T-helper 2 cell treated with Interferon-gamma antibody and Interleukin-4, amounts not matched to agents 5 μg/mL and 100 μg/mL, for 36 hours (primary cell): ENCODE measurements around the gene CALHM3.
A peak's percentile ranks its signal among the peaks of the same experiment; 100 is the strongest.

Source experiments
- DNase-seq: peaks from one replicate; pipeline ENCODE4 v3.0.0; 2021; ENCODE audit warnings: low spot score
- H3K27ac Mint-ChIP-seq: one replicate; pipeline ENCODE4 v1.8.0; 2021; ENCODE audit warnings: mild to moderate bottlenecking, mixed read lengths
- H3K27me3 Mint-ChIP-seq: one replicate; pipeline ENCODE4 v1.8.0; 2021; ENCODE audit warnings: low read depth, mixed read lengths
- H3K36me3 Mint-ChIP-seq: one replicate; pipeline ENCODE4 v1.8.0; 2021; ENCODE audit warnings: low read depth, mixed read lengths
- H3K4me1 Mint-ChIP-seq: one replicate; pipeline ENCODE4 v1.8.0; 2021; ENCODE audit warnings: low read depth, mixed read lengths
- H3K4me3 Mint-ChIP-seq: one replicate; pipeline ENCODE4 v1.8.0; 2022; ENCODE audit warnings: mild to moderate bottlenecking, moderate library complexity, mixed read lengths
- H3K9me3 Mint-ChIP-seq: one replicate; pipeline ENCODE4 v1.8.0; 2021; ENCODE audit warnings: mixed read lengths

Gene CALHM3

DNA sequence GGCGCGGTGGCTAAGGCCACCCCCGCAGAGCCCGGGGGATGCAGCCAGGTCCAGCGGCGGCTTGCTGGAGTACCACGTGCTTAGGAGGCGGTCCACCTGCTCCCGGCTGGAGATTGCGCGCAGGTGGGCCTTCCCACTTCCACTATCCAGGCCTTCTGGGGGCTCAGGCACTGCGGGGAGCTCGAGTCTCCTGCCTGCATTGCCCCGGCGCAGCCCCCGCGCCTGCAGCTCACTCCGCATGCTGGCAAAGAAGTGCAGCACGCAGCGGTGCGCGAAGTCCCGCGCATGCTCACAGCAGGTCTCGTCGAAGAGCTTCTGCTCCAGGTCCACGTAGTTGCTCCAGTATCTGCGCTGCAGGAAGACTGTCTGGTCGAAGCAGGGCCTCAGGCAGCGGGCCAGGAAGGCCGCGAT, 5.8 kb downstream of the CALHM3 start:
- H3K4me1 Mint-ChIP-seq = peaks cover 44% of the 10 kb centered on the region
- no peaks in the 10 kb centered on the region for H3K27me3 Mint-ChIP-seq
- peaks cover 13% of the 10 kb centered on the region for H3K36me3 Mint-ChIP-seq
- no peak overlapping the region for H3K4me3 Mint-ChIP-seq
- no peak for DNase-seq
- peaks cover 5% of the 10 kb centered on the region for H3K9me3 Mint-ChIP-seq
- H3K27ac Mint-ChIP-seq = peak overlapping the region; percentile 37

DNA sequence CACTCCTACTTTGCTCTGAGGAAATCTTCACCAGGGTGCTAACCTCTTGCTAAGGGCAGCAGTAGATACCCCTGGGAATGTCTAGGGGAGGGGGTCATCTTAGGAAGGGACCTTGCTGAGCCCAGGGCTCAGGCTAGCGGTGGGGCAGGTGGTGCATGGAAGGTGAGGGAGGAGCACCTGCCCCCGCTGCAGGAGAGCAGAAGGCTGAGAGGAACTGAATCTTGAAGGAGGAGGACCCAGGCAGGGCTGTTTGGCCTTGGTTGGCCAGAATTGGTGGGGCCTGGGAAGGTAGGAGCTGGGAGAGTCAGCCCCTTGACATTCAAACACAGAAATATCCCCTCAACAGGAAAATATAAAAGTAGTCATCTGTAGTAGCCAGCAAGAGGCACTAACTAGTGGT, 7.0 kb downstream of the CALHM3 start:
- peak overlapping the region; percentile 70 for H3K4me3 Mint-ChIP-seq
- no peak for DNase-seq
- H3K9me3 Mint-ChIP-seq = peaks cover 5% of the 10 kb centered on the region
- no peaks in the 10 kb centered on the region for H3K27me3 Mint-ChIP-seq
- H3K4me1 Mint-ChIP-seq = peaks cover 51% of the 10 kb centered on the region
- peak overlapping the region; percentile 95 for H3K27ac Mint-ChIP-seq
- H3K36me3 Mint-ChIP-seq = peaks cover 13% of the 10 kb centered on the region

DNA sequence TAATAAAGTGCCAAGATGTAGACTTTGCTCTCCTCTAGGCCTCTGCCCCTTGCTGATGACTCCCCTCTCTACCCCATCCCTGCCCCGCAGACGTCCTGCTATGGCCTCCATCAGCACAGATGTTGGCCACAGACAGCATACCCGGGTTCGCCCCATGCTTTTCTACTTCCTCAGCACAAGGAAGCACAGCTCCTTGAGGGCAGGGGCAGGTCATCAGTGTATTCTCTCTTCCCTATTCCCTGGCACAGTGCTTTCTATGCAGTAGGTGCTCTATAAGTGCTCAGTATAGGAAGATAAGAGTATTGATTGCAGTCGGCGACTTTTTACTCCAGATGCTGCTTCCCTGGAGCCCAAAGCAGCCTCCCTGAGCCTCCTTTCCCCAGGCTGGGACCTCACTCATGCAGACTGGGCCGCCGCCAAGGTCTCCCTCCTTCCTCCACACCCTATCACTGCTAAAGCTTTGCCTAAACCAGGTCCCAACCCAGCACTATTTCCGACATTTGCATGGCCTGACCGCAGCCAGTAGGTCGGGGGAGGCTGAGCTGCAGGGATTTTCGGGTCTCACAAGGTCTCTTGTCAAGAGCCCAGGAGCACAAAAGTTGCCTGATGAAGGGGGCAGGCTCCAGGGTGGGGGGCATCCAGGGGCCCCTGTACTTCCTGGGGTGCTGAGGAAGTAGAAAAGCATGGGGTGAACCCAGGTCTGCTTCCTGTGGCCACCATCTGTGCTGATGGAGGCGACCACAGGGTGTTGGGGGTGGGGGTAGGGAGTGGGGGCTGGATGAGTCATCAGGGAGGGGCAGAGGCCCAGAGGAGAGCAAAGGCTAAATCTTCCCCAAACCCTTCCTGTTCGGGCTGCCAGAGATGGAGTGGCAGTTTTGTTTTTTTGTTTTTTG, 8.0 kb downstream of the CALHM3 start:
- H3K4me1 Mint-ChIP-seq = peaks cover 53% of the 10 kb centered on the region
- no peaks in the 10 kb centered on the region for H3K27me3 Mint-ChIP-seq
- H3K4me3 Mint-ChIP-seq = peak overlapping the region; percentile 70
- H3K27ac Mint-ChIP-seq = peak overlapping the region; percentile 95
- peaks cover 5% of the 10 kb centered on the region for H3K9me3 Mint-ChIP-seq
- H3K36me3 Mint-ChIP-seq = peaks cover 13% of the 10 kb centered on the region
- DNase-seq = peak; percentile 70

DNA sequence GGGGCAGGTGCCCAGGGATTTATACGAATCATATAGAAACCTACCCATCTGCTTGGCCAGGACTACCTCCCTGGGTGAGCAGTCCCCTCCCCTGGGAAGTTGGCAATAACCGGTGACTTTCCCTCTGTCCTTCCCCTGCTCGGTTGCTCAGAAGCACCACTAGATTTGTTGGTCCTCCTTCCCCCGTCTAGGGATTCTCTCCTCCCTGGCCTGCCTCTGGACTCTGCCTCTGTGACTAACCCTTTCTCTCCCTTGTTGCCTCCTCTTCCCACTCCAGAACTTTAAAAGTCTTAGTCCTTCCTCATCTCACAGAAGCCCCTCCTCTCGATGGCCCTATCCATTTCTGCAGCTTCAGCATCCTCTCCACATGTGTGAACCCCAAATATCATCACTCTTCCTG, 9.8 kb downstream of the CALHM3 start:
- no peak for DNase-seq
- peak overlapping the region; percentile 49 for H3K27ac Mint-ChIP-seq
- peak overlapping the region; percentile 0 for H3K4me3 Mint-ChIP-seq
- H3K9me3 Mint-ChIP-seq = peaks cover 5% of the 10 kb centered on the region
- peaks cover 3% of the 10 kb centered on the region for H3K27me3 Mint-ChIP-seq
- H3K36me3 Mint-ChIP-seq = peaks cover 13% of the 10 kb centered on the region
- H3K4me1 Mint-ChIP-seq = peaks cover 51% of the 10 kb centered on the region

DNA sequence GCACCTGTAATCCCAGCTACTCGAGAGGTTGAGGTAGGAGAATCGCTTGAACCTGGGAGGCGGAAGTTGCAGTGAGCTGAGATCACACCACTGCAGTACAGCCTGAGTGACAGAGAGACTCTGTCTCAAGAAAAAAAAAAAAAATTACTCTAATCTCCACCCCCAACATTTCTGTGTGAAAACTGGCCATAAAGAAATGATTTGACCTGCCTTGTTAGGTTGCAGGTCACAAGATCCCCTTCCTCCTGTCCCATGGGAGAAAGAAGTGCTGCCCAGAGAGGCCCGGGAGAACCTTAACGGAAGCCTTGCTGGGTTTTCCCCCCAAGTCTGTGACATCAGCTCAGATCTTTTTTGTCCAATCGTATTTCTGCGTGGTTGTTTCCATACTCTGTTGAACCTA, 11.6 kb downstream of the CALHM3 start:
- Mint-ChIP-seq H3K27ac (peak overlapping the region; percentile 66), H3K27me3 (peaks cover 5% of the 10 kb centered on the region), H3K4me3 (no peak overlapping the region), H3K36me3 (peaks cover 11% of the 10 kb centered on the region), H3K4me1 (peaks cover 46% of the 10 kb centered on the region), H3K9me3 (peaks cover 5% of the 10 kb centered on the region)
- DNase-seq = no peak

DNA sequence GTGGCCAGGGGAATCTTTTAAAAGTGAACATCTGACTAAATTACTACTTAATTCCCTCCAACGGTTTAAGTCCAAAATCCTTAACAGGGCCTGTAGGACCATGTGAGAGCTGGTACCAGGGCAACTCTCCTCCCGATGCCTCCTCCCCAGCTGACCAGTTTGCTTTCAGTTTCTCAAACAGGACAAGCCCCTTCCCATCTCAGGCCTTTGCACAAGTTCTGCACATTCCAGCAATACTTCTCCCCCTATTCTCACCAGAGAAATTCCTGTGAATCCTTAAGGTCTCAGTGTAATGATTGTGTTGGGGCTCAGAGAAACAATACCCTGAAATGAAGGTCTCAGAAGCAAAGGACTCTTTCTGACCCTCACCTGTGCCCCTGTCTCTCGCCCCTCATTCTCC, 12.3 kb downstream of the CALHM3 start:
- Mint-ChIP-seq H3K4me1 (peaks cover 40% of the 10 kb centered on the region), H3K4me3 (no peak overlapping the region), H3K27ac (no peak overlapping the region), H3K27me3 (peaks cover 5% of the 10 kb centered on the region), H3K9me3 (peaks cover 5% of the 10 kb centered on the region), H3K36me3 (peaks cover 11% of the 10 kb centered on the region)
- no peak for DNase-seq

DNA sequence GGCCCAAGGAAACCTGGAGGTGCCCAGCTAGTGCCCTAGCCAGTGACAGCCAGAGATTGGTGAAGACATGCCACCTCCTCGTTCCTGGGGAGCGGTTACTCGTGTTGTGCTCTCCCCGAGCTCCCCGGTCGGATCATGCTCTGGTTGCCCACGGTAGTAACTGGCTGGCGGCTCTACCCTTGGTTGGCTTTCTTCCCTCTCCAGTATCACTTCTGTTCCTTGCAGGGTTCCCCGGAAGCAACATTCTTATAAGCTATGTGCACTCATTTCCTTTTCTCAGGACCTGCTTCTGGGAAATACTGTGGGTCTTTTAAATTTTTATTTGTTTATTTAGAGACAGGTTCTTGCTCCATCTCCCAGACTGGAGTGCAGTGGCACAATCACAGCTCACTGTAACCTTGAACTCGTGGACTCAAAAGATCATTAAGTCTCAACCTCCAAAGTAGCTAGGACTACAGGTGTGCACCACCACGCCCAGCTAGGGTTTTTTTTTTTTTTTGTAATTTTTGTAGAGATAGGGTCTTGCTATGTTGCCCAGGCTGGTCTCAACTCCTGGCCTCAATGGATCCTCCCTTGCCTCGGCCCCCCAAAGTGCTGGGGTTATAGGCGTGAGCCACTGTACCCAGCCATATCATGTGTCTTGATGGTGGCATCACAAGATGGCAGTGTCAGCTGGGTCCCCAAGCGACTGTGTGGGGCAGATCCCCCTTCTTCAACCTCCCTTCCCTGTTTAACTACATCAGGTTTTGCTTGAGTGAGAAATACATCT, 13.4 kb downstream of the CALHM3 start:
- DNase-seq = no peak
- Mint-ChIP-seq H3K36me3 (peaks cover 7% of the 10 kb centered on the region), H3K4me3 (no peak overlapping the region), H3K27me3 (peaks cover 5% of the 10 kb centered on the region), H3K27ac (no peak overlapping the region), H3K4me1 (peaks cover 31% of the 10 kb centered on the region), H3K9me3 (peaks cover 3% of the 10 kb centered on the region)

DNA sequence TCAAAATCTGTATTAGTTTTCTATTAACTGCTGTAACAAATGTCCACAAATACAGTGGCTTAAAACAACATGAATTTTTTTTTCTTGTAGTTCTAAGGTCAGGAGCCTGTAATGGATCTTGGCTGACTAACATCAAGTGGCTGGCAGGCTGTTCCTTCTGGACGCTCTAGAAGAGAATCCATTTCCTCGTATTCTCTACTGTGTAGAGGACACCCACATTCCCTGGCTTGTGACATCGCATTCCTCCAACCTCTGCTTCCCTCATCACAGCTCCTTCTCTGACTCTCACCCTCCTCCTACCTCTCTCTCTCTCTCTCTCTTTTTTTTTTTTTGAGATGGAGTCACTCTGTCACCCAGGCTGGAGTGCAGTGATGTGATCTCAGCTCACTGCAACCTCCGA, 15.5 kb downstream of the CALHM3 start:
- Mint-ChIP-seq H3K4me3 (no peak overlapping the region), H3K36me3 (no peaks in the 10 kb centered on the region), H3K9me3 (no peaks in the 10 kb centered on the region), H3K27me3 (peaks cover 5% of the 10 kb centered on the region), H3K4me1 (peaks cover 28% of the 10 kb centered on the region), H3K27ac (no peak overlapping the region)
- no peak for DNase-seq

DNA sequence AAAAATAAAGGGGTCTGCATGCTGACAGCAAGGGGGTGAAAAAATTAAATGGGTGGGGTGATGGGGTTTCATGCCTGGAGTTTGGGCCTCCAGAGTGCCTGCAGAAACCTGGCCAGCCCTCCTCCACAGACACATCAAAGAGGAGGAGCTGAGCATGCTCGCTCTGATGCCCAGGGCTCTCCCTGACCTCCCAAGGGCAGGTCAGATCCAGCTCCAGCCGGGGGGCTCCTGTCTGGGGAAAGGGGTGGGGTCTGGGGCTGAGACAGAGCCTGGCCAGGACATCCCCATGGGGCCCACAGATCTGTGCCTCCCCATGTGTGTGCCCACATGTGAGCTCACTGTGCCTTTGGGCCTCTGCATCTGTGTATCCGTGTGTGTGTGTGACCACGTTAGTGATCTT, 19.4 kb downstream of the CALHM3 start:
- no peak for DNase-seq
- H3K27me3 Mint-ChIP-seq = peaks cover 5% of the 10 kb centered on the region
- peak overlapping the region; percentile 28 for H3K4me3 Mint-ChIP-seq
- H3K27ac Mint-ChIP-seq = no peak overlapping the region
- H3K9me3 Mint-ChIP-seq = no peaks in the 10 kb centered on the region
- H3K4me1 Mint-ChIP-seq = peaks cover 16% of the 10 kb centered on the region
- H3K36me3 Mint-ChIP-seq = no peaks in the 10 kb centered on the region

DNA sequence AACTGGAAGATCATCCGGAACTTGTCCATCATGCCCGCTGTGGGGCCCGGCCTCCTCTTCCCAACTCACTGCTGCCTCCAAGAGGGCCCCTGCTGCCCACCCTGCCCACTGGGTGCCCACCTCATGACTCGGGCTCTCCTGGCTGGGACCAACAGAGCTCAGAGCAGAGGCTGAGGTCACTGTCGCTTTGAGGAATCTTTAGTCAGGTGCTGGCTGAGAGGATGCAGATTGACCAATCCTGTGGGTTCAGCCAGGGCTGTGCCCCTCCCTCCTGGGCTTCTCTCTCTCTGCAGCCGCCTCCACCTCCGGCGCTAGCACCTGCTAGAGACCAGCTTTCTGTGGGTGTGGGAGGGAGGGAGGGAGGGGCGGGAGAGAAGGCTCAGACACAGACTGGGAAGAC, 20.3 kb downstream of the CALHM3 start, which contains the start of gene CALHM1:
TSS of gene CALHM1 (minus strand) at position 181 of the 400 bp plus-strand sequence. CDS start at position 32, 149 bp downstream.
- Mint-ChIP-seq H3K4me1 (peaks cover 18% of the 10 kb centered on the region), H3K9me3 (no peaks in the 10 kb centered on the region), H3K4me3 (peak within 1 kb of the TSS; percentile 32), H3K27me3 (no peaks in the 10 kb centered on the region), H3K36me3 (no peaks in the 10 kb centered on the region), H3K27ac (peak within 1 kb of the TSS; percentile 55)
- peak; percentile 16 for DNase-seq

DNA sequence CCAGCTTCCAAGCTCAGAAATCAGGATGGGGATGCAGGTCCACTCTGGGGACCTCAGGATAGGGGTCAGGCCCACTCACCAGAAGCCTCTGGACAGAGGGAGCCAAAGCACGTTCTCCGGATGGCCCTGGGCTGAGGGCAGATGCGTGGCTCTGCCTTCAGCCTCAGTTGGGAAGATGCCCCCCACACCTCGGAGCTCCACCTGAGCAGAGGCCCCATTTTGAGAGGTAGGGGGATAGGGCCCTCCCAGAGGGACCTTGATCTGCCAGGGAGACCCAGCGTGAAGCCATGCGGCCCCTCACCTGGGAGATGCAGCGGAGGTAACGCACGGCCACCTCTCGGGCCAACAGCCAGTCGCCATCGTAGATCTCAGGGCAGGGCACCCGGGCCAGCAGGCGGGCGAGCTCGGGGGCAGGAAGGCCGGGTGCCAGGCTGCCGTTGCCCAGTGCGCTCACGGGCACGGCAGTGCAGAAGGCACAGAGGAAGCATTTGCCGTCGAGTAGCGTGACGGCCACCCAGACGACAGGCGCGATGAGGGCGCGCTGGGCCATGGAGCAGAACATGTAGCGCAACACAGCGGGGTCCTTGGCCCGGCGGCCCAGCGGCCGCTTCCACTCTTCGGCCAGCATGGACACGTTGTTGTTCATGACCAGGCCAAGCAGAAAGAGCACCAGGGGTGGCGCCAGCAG, 21.0 kb downstream of the CALHM3 start:
- no peaks in the 10 kb centered on the region for H3K9me3 Mint-ChIP-seq
- H3K27me3 Mint-ChIP-seq = no peaks in the 10 kb centered on the region
- H3K36me3 Mint-ChIP-seq = no peaks in the 10 kb centered on the region
- H3K4me1 Mint-ChIP-seq = peaks cover 20% of the 10 kb centered on the region
- H3K27ac Mint-ChIP-seq = no peak overlapping the region
- DNase-seq = no peak
- no peak overlapping the region for H3K4me3 Mint-ChIP-seq

DNA sequence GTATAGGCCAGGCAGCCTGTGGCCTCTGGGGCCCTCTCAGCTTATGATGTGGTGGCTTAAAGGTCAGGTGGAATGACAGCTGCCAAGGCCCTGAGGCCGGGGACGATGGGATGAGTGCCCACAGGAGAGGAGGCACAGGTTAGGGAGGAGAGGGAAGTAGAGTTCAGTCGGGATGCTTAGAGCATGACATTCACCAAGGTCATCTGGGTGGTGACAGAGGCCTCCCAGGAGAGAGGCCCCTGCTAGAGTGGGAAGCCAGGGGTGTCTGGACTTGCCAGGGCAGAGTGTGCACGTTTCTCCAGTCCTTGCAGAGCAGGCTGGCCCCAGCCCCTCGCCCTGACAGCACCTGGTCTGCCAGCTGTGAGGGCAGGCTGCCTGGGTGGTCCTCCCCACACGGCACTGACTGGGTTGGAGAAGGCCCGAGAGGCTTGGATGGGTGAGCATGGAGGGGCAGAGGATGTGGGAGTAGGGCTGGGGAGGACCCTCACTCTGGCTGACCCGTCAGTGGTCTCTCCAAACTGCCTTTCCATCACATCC, 21.8 kb downstream of the CALHM3 start:
- no peaks in the 10 kb centered on the region for H3K27me3 Mint-ChIP-seq
- H3K27ac Mint-ChIP-seq = peak overlapping the region; percentile 60
- H3K4me1 Mint-ChIP-seq = peaks cover 24% of the 10 kb centered on the region
- no peak overlapping the region for H3K4me3 Mint-ChIP-seq
- H3K9me3 Mint-ChIP-seq = no peaks in the 10 kb centered on the region
- H3K36me3 Mint-ChIP-seq = no peaks in the 10 kb centered on the region
- DNase-seq = no peak

DNA sequence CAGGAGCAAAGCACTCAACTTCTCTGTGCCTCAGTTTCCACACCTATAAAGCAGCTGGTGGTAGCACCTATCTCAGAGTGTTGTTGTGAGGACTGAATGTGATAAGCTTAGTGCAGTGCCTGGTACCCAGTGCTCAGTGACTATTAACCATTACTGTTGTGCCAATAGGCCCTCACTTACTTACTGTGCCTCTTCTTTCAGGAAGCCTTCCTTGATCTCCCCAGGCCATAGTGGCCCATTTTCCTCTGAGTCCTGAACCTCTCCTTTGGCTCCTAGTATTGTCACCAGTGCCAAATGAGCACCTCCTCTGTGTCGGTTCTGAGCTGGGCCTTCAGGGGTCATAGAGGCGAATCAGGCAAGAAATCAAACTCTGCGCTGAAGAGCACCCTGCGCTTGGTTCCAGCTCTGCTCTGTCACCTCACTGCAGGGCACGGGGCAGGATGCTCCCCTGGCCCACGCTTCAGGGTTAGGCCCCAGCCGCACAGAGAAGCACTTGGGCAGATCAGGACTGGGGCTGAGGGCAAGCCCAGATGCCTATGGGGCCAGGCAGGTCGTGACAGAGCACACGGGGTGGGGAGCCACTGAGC, 22.9 kb downstream of the CALHM3 start:
- H3K9me3 Mint-ChIP-seq = no peaks in the 10 kb centered on the region
- no peak for DNase-seq
- H3K4me3 Mint-ChIP-seq = no peak overlapping the region
- no peaks in the 10 kb centered on the region for H3K27me3 Mint-ChIP-seq
- H3K36me3 Mint-ChIP-seq = peaks cover 3% of the 10 kb centered on the region
- peaks cover 26% of the 10 kb centered on the region for H3K4me1 Mint-ChIP-seq
- peak overlapping the region; percentile 26 for H3K27ac Mint-ChIP-seq
